AG04449 (cell line): ENCODE results near the gene CFAP100.

Experiments
- CTCF ChIA-PET: fragments of 350-600 bp; formaldehyde crosslinking; extraction: SDS; loops from one replicate; lab custom pipeline; 2021; ENCODE audit warnings: antibody characterized with exemption; lab: Yijun Ruan, JAX
- POLR2A ChIA-PET: fragments of 400-600, 350-600 bp; formaldehyde crosslinking; extraction: SDS; loops from one replicate; lab custom pipeline; 2020; ENCODE audit warnings: antibody characterized with exemption, inconsistent platforms; lab: Yijun Ruan, JAX
- DNase-seq: peaks from one replicate; pipeline ENCODE4 v3.0.0-alpha.2; 2010; ENCODE audit warnings: low read depth, low spot score
- H3K4me3 ChIP-seq: 2 replicates; pipeline ENCODE4 v1.5.1; 2011; ENCODE audit warnings: low read depth, mild to moderate bottlenecking, control low read depth, low read length
- TF ChIP-seq, protein P1 (sequence below): IDR thresholded peaks from one replicate; pipeline ENCODE4 v1.5.1; 2011; ENCODE audit warnings: mild to moderate bottlenecking, moderate library complexity, low read length, control low read depth, inconsistent platforms; ENCODE audit not compliant: insufficient read depth; ENCODE audit errors: missing control alignments

CFAP100 gene

DNA sequence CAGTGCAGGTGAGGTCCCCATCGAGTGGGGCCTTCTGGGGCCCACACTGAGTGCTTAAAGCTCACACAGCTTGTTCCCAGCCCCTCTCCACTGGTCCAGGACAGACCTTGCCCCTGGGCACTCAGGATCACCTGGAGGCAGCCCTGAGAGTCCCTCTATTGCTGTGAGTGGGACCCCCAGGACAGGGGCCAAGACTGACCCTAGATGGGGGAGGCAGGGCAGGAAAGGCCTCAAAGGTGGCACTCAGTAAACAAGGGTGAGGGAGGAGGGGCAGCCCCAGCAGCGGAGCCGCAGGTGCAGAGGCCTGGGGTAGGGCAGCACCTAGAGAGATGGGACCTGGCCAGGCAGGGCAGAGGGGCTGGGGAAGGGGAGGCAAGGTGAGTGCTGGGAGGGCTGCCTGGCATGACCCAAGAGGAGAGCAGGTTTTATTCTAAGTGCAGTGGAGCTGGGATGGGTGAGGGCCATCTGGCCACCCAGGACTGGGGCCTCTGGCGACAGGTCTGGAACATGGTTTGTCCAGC is 27.9 kb downstream of the CFAP100 start:
- POLR2A ChIA-PET = no interaction called here
- H3K4me3 ChIP-seq = no peak overlapping the region
- CTCF ChIA-PET = no interaction called here
- DNase-seq = no peak
- TF ChIP-seq, protein P1, sequence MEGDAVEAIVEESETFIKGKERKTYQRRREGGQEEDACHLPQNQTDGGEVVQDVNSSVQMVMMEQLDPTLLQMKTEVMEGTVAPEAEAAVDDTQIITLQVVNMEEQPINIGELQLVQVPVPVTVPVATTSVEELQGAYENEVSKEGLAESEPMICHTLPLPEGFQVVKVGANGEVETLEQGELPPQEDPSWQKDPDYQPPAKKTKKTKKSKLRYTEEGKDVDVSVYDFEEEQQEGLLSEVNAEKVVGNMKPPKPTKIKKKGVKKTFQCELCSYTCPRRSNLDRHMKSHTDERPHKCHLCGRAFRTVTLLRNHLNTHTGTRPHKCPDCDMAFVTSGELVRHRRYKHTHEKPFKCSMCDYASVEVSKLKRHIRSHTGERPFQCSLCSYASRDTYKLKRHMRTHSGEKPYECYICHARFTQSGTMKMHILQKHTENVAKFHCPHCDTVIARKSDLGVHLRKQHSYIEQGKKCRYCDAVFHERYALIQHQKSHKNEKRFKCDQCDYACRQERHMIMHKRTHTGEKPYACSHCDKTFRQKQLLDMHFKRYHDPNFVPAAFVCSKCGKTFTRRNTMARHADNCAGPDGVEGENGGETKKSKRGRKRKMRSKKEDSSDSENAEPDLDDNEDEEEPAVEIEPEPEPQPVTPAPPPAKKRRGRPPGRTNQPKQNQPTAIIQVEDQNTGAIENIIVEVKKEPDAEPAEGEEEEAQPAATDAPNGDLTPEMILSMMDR = no peak

DNA sequence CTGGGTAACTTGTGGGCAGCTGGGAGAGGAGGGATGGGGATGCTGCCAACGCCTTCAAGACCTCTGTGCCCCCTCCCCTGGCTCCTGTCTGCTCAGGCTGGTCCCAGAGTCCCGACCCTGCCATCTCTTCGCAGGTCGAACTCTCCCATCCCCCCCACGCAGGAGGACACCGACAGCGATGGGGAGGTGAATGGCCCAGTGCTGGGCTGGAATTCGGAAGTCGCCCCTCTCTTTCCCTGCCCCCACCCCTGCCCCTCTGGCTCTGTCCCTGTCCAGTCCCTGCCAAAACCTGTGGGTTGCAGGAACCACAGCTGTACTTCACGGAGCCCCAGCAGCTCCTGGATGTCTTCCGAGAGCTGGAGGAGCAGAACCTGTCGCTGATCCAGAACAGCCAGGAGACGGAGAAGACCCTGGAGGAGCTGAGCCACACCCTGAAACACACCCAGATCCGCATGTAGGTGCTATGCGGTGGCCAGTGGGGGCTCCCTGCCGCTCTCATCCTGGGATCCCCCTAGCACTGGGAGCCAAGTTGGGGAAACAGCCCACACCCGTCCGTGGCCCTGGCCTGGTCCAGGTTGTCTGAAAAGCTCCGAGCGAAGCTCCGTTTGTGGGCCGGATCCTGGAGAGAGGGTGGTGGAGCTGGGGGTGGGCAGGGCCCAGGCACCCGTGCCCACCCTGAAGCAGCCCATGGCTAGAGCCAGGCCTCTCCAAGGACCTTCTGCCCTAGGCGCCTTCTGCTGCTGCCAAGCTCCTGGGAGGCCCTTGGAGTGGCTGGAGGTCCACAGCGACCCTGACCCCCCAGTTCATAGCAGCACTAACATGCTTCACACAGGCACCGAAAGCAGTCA is 28.7 kb downstream of the CFAP100 start:
- no peak for DNase-seq
- ChIA-PET POLR2A (no interaction called here), CTCF (interaction anchor here (0.8 to 1.0 kb wide), 2 partner anchors 9 to 13 kb away, joined by 3 to 4 read pairs; no protein-coding TSS in a partner anchor)
- H3K4me3 ChIP-seq = no peak overlapping the region
- TF ChIP-seq, protein P1 = no peak

DNA sequence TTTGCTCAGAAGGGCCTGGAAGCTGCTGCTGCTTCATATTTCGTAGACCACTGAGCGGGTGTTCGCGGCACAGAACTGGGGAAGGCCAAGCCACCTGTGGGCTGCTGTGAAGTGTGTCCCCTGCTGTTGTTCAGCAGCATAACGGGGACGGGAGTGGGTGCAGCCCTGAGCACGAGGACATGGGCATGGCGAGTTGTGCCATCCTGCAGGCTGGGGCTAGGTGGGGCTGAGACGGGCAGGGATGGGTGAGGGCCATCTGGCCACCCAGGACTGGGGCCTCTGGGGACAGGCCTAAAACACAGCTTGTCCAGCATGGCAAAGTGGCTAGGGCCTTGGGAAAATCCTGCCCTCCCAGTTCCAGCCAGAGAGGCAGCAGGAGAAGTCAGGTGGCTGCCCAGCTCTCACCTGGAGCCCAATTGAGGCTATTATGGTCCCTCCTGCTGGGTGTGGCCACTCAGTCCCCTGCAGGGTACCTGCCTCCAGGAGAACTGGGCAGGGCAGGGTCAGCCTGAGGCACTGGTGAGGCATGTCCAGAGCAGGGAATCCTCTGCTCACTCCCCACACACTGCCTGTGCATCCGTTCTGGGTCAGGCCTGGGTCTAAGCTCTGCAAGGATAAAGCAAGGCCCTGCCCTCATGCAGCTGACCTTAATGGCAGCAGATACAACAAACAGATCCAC is 29.5 kb downstream of the CFAP100 start:
- POLR2A ChIA-PET = no interaction called here
- TF ChIP-seq, protein P1 = no peak
- CTCF ChIA-PET = interaction anchor here (0.8 to 1.0 kb wide), 2 partner anchors 8 to 14 kb away, joined by 3 to 4 read pairs; no protein-coding TSS in a partner anchor
- no peak overlapping the region for H3K4me3 ChIP-seq
- DNase-seq = no peak

DNA sequence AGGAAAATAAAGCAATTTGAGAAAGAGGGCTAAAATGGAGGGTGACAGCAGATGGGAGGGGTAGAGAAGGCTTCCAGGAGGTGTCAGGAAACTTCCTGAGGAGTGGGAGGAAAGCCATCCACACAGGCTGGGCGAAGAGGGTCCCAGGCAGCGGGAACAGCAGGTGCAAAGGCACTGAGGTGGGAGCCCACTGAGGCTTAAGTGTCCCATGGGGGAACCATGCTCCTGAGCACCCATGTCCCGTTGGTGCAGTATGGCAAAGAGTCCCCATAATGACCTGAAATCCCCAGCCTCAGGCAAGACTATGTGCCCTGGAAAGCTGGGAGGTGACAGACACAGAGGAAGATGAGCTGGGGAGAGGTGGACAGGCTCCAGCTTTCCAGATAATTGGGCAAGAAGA is 30.0 kb downstream of the CFAP100 start:
- POLR2A ChIA-PET = no interaction called here
- TF ChIP-seq, protein P1 = no peak
- H3K4me3 ChIP-seq = no peak overlapping the region
- CTCF ChIA-PET = interaction anchor here (1.0 kb wide), 1 partner anchor 15 kb away, joined by 4 read pairs; no protein-coding TSS in a partner anchor
- no peak for DNase-seq

DNA sequence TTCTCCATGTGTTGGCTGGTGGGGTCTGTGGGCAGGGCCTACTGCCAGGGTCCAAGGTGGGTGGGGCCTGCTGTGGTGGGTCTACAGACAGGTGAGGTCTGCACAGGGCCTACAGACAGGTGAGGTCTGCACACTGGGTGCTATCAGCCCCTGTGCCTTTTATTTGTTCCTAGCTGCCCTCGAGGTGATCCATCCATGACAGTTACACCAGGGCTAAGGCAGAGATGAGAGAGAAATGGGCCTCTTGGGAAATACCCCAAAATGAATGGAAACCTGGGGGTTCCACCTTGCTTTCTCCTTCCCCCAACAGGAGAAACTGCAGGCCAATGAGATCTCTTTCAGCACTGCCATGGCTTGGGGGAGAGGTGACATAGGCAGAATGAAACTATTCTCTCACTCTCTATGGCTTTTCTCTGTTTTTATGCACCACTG is 36.4 kb downstream of the CFAP100 start:
- CTCF ChIA-PET = interaction anchor here (1.5 kb wide), 1 partner anchor 186 kb away, joined by 3 read pairs; no protein-coding TSS in a partner anchor
- no peak overlapping the region for H3K4me3 ChIP-seq
- TF ChIP-seq, protein P1 = no peak
- POLR2A ChIA-PET = no interaction called here
- no peak for DNase-seq
